GM12878 (cell line): ENCODE results near the gene HIC1. TPM values are rescaled to one million over a fixed set of nuclear protein-coding genes. Genes with fewer than 3 reads are reported as not detected.
A peak's percentile ranks its signal among the peaks of the same experiment; 100 is the strongest.

Experiments
- ATAC-seq: fragments of 200-7000 bp; cut with Tn5 transposase; 3 replicates; pipeline ENCODE4 v1.9.1; 2020; ENCODE audit warnings: mild to moderate bottlenecking, moderate library complexity
- BruUV-seq: library from RNA; stranded (reverse); fragments of 400-500 nt; replicated peaks from 2 replicates; lab custom pipeline; 2021; lab: Mats Ljungman, UMichigan
- CTCF ChIA-PET: fragments of 300-600 bp; sonication (Branson Sonifier 250); formaldehyde crosslinking; extraction: SDS; loops from one replicate; lab custom pipeline; 2021; ENCODE audit warnings: inconsistent platforms; lab: Yijun Ruan, JAX
- POLR2A ChIA-PET: fragments of 350-600 bp; formaldehyde crosslinking; extraction: SDS; loops from one replicate; lab custom pipeline; 2021; ENCODE audit warnings: inconsistent platforms; lab: Charles Lee
- RAD21 ChIA-PET: fragments of 300-600 bp; sonication (Branson Sonifier 250); formaldehyde crosslinking; loops from one replicate; lab custom pipeline; 2023; ENCODE audit warnings: antibody characterized with exemption; ENCODE audit not compliant: unreplicated experiment; lab: Charles Lee
- SMC1A ChIA-PET: fragments of 300-600 bp; sonication (Branson Sonifier 250); formaldehyde crosslinking; loops from one replicate; lab custom pipeline; 2023; ENCODE audit not compliant: unreplicated experiment, uncharacterized antibody; lab: Charles Lee
- DNase-seq: peaks from one replicate; pipeline ENCODE4 v3.0.0-alpha.2; 2011; ENCODE audit warnings: low read depth, low spot score
- FAIRE-seq: peaks from 3 replicates; lab custom pipeline; 2011; peaks lifted over from hg19 to GRCh38; lab: Jason Lieb, UNC
- H2AFZ ChIP-seq: 2 replicates; pipeline ENCODE4 v1.6.0; 2011; ENCODE audit warnings: low read depth, low read length, control low read depth; ENCODE audit not compliant: control insufficient read depth
- H3K27ac ChIP-seq: 2 replicates; pipeline ENCODE4 v1.5.1; 2011; ENCODE audit warnings: control low read depth; ENCODE audit not compliant: control insufficient read depth, insufficient read depth
- H3K27me3 ChIP-seq, 2 experiments: replicated peaks in 1 of 2; 2 replicates each; pipeline versions ENCODE4 v1.6.0 to v1.6.1; 2011; ENCODE audit warnings: low read length in 1 of 2; ENCODE audit not compliant: control insufficient read depth in 2 of 2, insufficient read depth in 2 of 2
- H3K36me3 ChIP-seq, 2 experiments: 2 replicates each; pipeline ENCODE4 v1.5.1; 2011; ENCODE audit warnings: low read length in 1 of 2; ENCODE audit not compliant: control insufficient read depth in 2 of 2, insufficient read depth in 2 of 2
- H3K4me1 ChIP-seq: 2 replicates; pipeline ENCODE4 v1.6.1; 2011; ENCODE audit warnings: mild to moderate bottlenecking, low read length, moderate library complexity, mixed read lengths; ENCODE audit not compliant: control insufficient read depth, insufficient read depth
- H3K4me2 ChIP-seq: 2 replicates; pipeline ENCODE4 v1.6.0; 2011; ENCODE audit warnings: control low read depth; ENCODE audit not compliant: control insufficient read depth, insufficient read depth
- H3K4me3 ChIP-seq: fragments of 200-600 bp; sonication (generic); 2 replicates; pipeline ENCODE4 v1.5.1; 2016
- H3K79me2 ChIP-seq: 2 replicates; pipeline ENCODE4 v1.6.0; 2011; ENCODE audit warnings: low read length; ENCODE audit not compliant: control insufficient read depth, insufficient read depth
- H3K9ac ChIP-seq: 2 replicates; pipeline ENCODE4 v1.8.0; 2011; ENCODE audit warnings: low read length, control low read depth, mixed read lengths; ENCODE audit not compliant: control insufficient read depth, insufficient read depth
- H3K9me3 ChIP-seq: replicated peaks from 3 replicates; pipeline ENCODE4 v1.5.1; 2011; ENCODE audit warnings: mild to moderate bottlenecking, low read length; ENCODE audit not compliant: control insufficient read depth, insufficient read depth
- H4K20me1 ChIP-seq: 2 replicates; pipeline ENCODE4 v1.6.0; 2011; ENCODE audit not compliant: control insufficient read depth, insufficient read depth
- HDAC2 ChIP-seq: fragments of 200-600 bp; sonication (generic); IDR thresholded peaks from 2 replicates; pipeline ENCODE4 v1.6.1; 2017
- HDGF ChIP-seq: fragments of 450-650 bp; IDR thresholded peaks from 2 replicates; pipeline ENCODE4 v1.6.1; 2016; ENCODE audit warnings: antibody characterized with exemption
- MYC ChIP-seq: IDR thresholded peaks from 2 replicates; pipeline ENCODE4 v1.6.1; 2011; ENCODE audit warnings: mild to moderate bottlenecking, low read length, moderate library complexity, inconsistent platforms; ENCODE audit not compliant: insufficient read depth, insufficient replicate concordance, insufficient read length, severe bottlenecking
- POLR2A ChIP-seq: IDR thresholded peaks from 2 replicates; pipeline ENCODE4 v1.6.1; 2011; ENCODE audit warnings: low read depth, mild to moderate bottlenecking, low read length
- SRF ChIP-seq, 2 experiments: IDR thresholded peaks; 2 replicates each; pipeline ENCODE4 v1.6.1; 2011; ENCODE audit warnings: low read depth in 2 of 2, low read length in 2 of 2, mild to moderate bottlenecking in 1 of 2, moderate library complexity in 1 of 2
- SUPT20H ChIP-seq: IDR thresholded peaks from 2 replicates; pipeline ENCODE4 v1.6.1; 2011; ENCODE audit warnings: low read depth, mild to moderate bottlenecking, low read length, moderate library complexity, borderline replicate concordance; ENCODE audit not compliant: control insufficient read depth
- YY1 ChIP-seq: IDR thresholded peaks from 2 replicates; pipeline ENCODE4 v1.6.1; 2011; ENCODE audit warnings: low read depth, mild to moderate bottlenecking, low read length
- WGBS: methylation state at CpG from one replicate; pipeline ENCODE4 v1.1.6; 2016; ENCODE audit warnings: low lambda C conversion rate; ENCODE audit not compliant: insufficient replicate concordance, insufficient coverage; ENCODE audit errors: missing lambda C conversion rate; 5-methylcytosine and 5-hydroxymethylcytosine counted together
- in situ Hi-C: fragments of 300-500 bp; cut with MboI; formaldehyde crosslinking; loops from 9 replicates; pipeline ENCODE4 v1.14.3; 2018; ENCODE audit warnings: mixed read lengths
- intact Hi-C: fragments of 100-400 bp; cut with micrococcal nuclease; formaldehyde crosslinking; loops from one replicate; pipeline ENCODE4 v1.14.2; 2022; ENCODE audit not compliant: unreplicated experiment
- polyA plus RNA-seq, 11 experiments: library from polyadenylated mRNA; depleted of rRNA in 4 of 11; unstranded in 6 of 11; stranded (reverse) in 5 of 11; fragments of >200 nt; fragmentation: Nextera tagmentation in 4 of 11; fragmentation: Illumina TruSeq in 1 of 11; extraction: Ambion mirVana in 4 of 11; extraction: Trizol in 1 of 11; gene quantifications; 1 replicate in 1 of 11; 2 replicates in 10 of 11; pipeline versions ENCODE4 v1.2.1 to v1.2.3, GENCODE V29; 2011 to 2016; ENCODE audit warnings: inconsistent platforms in 2 of 11, missing spikeins in 2 of 11, low read depth in 1 of 11
- total RNA-seq, 4 experiments: library from RNA; depleted of rRNA in 3 of 4; stranded (reverse); fragments of >200 nt in 3 of 4; fragmentation: Illumina TruSeq in 1 of 4; extraction: Trizol in 1 of 4; gene quantifications; 2 replicates each; pipeline versions ENCODE4 v1.2.1 to v1.2.3, GENCODE V29; 2013 to 2021
- TF ChIP-seq, protein P1 (sequence below): fragments of 450-650 bp; IDR thresholded peaks from 2 replicates; pipeline ENCODE4 v1.6.1; 2017; ENCODE audit warnings: borderline replicate concordance

HIC1 gene
- total and polyA plus RNA-seq, 10 of the 15 experiments (the other 5 are each of a cell fraction or from before 2014, with no cell fraction given), result 0.11 to 61.1 (median 4.9) TPM

DNA sequence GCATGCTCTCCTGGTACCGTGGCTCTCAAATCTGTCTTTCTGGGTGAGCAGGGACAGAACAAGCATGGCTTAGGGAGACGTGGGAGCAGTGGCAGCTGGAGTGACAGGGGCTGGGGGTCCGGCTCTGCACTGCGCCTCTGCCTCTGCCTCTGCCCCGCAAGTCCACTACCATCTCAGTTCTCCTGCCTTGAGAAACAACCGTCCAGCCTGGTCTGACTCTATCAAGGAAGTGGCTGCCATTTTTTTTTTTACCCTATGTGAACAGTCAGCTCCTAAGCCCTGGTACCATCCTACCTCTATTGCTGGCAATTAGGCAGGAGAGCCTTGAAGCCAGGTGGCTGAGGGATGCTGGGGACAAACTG, 16.1 kb downstream of the HIC1 start:
- ChIA-PET CTCF (interaction anchor here (0.8 to 8.5 kb wide), 13 partner anchors 9 to 197 kb away, joined by 3 to 77 read pairs (median 5); partner anchors contain the start of gene HIC1), SMC1A (interaction anchor here (0.7 to 6.1 kb wide), 10 partner anchors 12 to 181 kb away, joined by 3 to 107 read pairs (median 7); partner anchors contain the start of gene HIC1), RAD21 (interaction anchor here (0.7 to 4.7 kb wide), 15 partner anchors 12 to 212 kb away, joined by 3 to 85 read pairs (median 5); partner anchors contain the start of gene HIC1), POLR2A (interaction anchor here (0.6 to 12.5 kb wide), 8 partner anchors 13 to 189 kb away, joined by 3 to 148 read pairs (median 3); partner anchors contain the start of gene HIC1)
- H3K4me1 ChIP-seq, result peaks cover 48% of the 10 kb centered on the region
- DNase-seq, result no peak
- peak overlapping the region; percentile 61 for H3K9ac ChIP-seq
- peak overlapping the region; percentile 56 for H3K4me2 ChIP-seq
- FAIRE-seq, result no peak
- ATAC-seq, result no peak
- in situ Hi-C loops, result no loop called here
- H4K20me1 ChIP-seq, result no peaks in the 10 kb centered on the region
- H3K27ac ChIP-seq, result peak overlapping the region; percentile 95
- no peaks in the 10 kb centered on the region for H3K9me3 ChIP-seq
- no peaks in the 10 kb centered on the region for H3K79me2 ChIP-seq
- H3K27me3 ChIP-seq, result no peaks in the 10 kb centered on the region
- intact Hi-C loops, result loop anchor here (5.0 kb wide), 1 partner anchor 171 kb away; no protein-coding TSS in a partner anchor
- no peak overlapping the region for H2AFZ ChIP-seq
- 45% methylated on average over 6 of the region's 6 CpGs for WGBS
- TSS peak; percentile 58 for BruUV-seq
- H3K4me3 ChIP-seq, result peak overlapping the region; percentile 1; the same call in 1 of the 2 replicates
- TF ChIP-seq, protein P1, sequence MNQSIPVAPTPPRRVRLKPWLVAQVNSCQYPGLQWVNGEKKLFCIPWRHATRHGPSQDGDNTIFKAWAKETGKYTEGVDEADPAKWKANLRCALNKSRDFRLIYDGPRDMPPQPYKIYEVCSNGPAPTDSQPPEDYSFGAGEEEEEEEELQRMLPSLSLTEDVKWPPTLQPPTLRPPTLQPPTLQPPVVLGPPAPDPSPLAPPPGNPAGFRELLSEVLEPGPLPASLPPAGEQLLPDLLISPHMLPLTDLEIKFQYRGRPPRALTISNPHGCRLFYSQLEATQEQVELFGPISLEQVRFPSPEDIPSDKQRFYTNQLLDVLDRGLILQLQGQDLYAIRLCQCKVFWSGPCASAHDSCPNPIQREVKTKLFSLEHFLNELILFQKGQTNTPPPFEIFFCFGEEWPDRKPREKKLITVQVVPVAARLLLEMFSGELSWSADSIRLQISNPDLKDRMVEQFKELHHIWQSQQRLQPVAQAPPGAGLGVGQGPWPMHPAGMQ, result no peak
- TF ChIP-seq SUPT20H (no peak), POLR2A (peak; percentile 4; the same call in 1 of the 2 replicates), YY1 (peak; percentile 63; the same call in 1 of the 2 replicates), SRF (IDR thresholded peaks at IDR 0.05; ENCODE audit: low read depth in 2 of 2, low read length in 2 of 2) (no peak), HDAC2 (no peak), HDGF (0 out of 2 replicates have a peak, but pooled peaks have one; percentile 34), MYC (peak; percentile 40)
- TF ChIP-seq, all 136 proteins: peak for 4
- peaks cover 14 to 15% of the 10 kb centered on the region in 2 experiments for H3K36me3 ChIP-seq
